Measurements from ENCODE around the gene NAPG. TPM values are rescaled to one million over a fixed set of nuclear protein-coding genes. Genes with fewer than 3 reads are reported as not detected.
"Not testable (repeated sequence)": the region's sequence is repeated elsewhere in the genome, so short reads cannot be mapped to it uniquely, and the experiment has no call there.

NAPG gene
- total RNA-seq, 4 donors from 2014 or later: 21.5 to 60.6 (median 32.7) TPM

GRCh38 chr18:10537765-10538164 lies 11.9 kb downstream of the NAPG start:
- TF ChIP-seq POLR2A (IDR thresholded peaks at IDR 0.05) (no peak), CTCF (IDR thresholded peaks at IDR 0.05) (no peak)
- no peaks in the 10 kb centered on the region for H3K36me3 ChIP-seq
- no peaks in the 10 kb centered on the region for H3K9me3 ChIP-seq
- no peaks in the 10 kb centered on the region for H3K4me1 ChIP-seq
- H3K4me3 ChIP-seq: no peak overlapping the region
- DNase-seq: no peak
- no peaks in the 10 kb centered on the region for H3K27me3 ChIP-seq
- intact Hi-C loops (cut with DNase I; ENCODE audit: low total_unique reads): no loop called here
- H3K27ac ChIP-seq: no peak overlapping the region

- intact Hi-C loops (cut with DNase I; ENCODE audit: low total_unique reads); DNase-seq; H3K36me3 ChIP-seq; H3K4me3 ChIP-seq; H3K4me1 ChIP-seq; H3K27me3 ChIP-seq; H3K9me3 ChIP-seq; H3K27ac ChIP-seq: not testable (repeated sequence)
Measured at GRCh38 chr18:10539124-10539523, 13.3 kb downstream of the NAPG start.

GRCh38 chr18:10543277-10543676 lies 17.4 kb downstream of the NAPG start:
- H3K27me3 ChIP-seq: no peaks in the 10 kb centered on the region
- H3K36me3 ChIP-seq: no peaks in the 10 kb centered on the region
- no peaks in the 10 kb centered on the region for H3K4me1 ChIP-seq
- intact Hi-C loops (cut with DNase I; ENCODE audit: low total_unique reads): no loop called here
- H3K9me3 ChIP-seq: no peaks in the 10 kb centered on the region
- H3K27ac ChIP-seq: no peak overlapping the region
- TF ChIP-seq CTCF (IDR thresholded peaks at IDR 0.05) (no peak), POLR2A (IDR thresholded peaks at IDR 0.05) (no peak)
- H3K4me3 ChIP-seq: no peak overlapping the region
- DNase-seq: no peak

- H3K36me3 ChIP-seq: no peaks in the 10 kb centered on the region
- no peaks in the 10 kb centered on the region for H3K4me1 ChIP-seq
- no peak overlapping the region for H3K27ac ChIP-seq
- H3K4me3 ChIP-seq: no peak overlapping the region
- no peaks in the 10 kb centered on the region for H3K9me3 ChIP-seq
- TF ChIP-seq POLR2A (IDR thresholded peaks at IDR 0.05) (no peak), CTCF (IDR thresholded peaks at IDR 0.05) (no peak)
- no peaks in the 10 kb centered on the region for H3K27me3 ChIP-seq
- intact Hi-C loops (cut with DNase I; ENCODE audit: low total_unique reads): no loop called here
- DNase-seq: no peak
Measured at GRCh38 chr18:10544093-10544748, 18.4 kb downstream of the NAPG start.

- DNase-seq: no peak
- H3K4me3 ChIP-seq: no peak overlapping the region
- no peaks in the 10 kb centered on the region for H3K27me3 ChIP-seq
- no peak overlapping the region for H3K27ac ChIP-seq
- no peaks in the 10 kb centered on the region for H3K9me3 ChIP-seq
- no peaks in the 10 kb centered on the region for H3K36me3 ChIP-seq
- H3K4me1 ChIP-seq: no peaks in the 10 kb centered on the region
- intact Hi-C loops (cut with DNase I; ENCODE audit: low total_unique reads): no loop called here
- no peak for TF ChIP-seq POLR2A (IDR thresholded peaks at IDR 0.05)
- TF ChIP-seq CTCF (IDR thresholded peaks at IDR 0.05): no peak
Measured at GRCh38 chr18:10546557-10547300, 20.9 kb downstream of the NAPG start.
